Large intestine (tissue), 3 donors: Measurements from ENCODE around the gene C16orf78. TPM values are rescaled to one million over a fixed set of nuclear protein-coding genes. Genes with fewer than 3 reads are reported as not detected.

Experiments used
- DNase-seq, 2 donors: peaks; one replicate each; pipeline versions ENCODE4 v3.0.0 to v3.0.0-alpha.2; 2013
- H3K27ac ChIP-seq: one replicate; pipeline ENCODE4 v1.5.1; 2013; ENCODE audit warnings: low read length
- H3K27me3 ChIP-seq: 2 replicates; pipeline ENCODE4 v1.6.1; 2013; ENCODE audit warnings: low read length; ENCODE audit not compliant: control insufficient read depth, insufficient read depth
- H3K36me3 ChIP-seq: 2 replicates; pipeline ENCODE4 v1.6.1; 2013; ENCODE audit warnings: low read length; ENCODE audit not compliant: control insufficient read depth, insufficient read depth
- H3K4me1 ChIP-seq: one replicate; pipeline ENCODE4 v1.6.1; 2013; ENCODE audit warnings: low read length; ENCODE audit not compliant: control insufficient read depth, insufficient read depth
- H3K4me3 ChIP-seq: one replicate; pipeline ENCODE4 v1.5.1; 2013; ENCODE audit warnings: low read length
- H3K9me3 ChIP-seq: one replicate; pipeline ENCODE4 v1.6.1; 2013; ENCODE audit warnings: mild to moderate bottlenecking, low read depth, low read length, moderate library complexity; ENCODE audit not compliant: control insufficient read depth
- WGBS: methylation state at CpG from one replicate; pipeline ENCODE4 v1.1.5; 2013; ENCODE audit warnings: low lambda C conversion rate; ENCODE audit not compliant: insufficient coverage; 5-methylcytosine and 5-hydroxymethylcytosine counted together
- polyA plus RNA-seq: library from polyadenylated mRNA; unstranded; fragments of 120-200 nt; gene quantifications from one replicate; pipeline ENCODE4 v1.2.1, GENCODE V29; 2013

The C16orf78 gene
- polyA plus RNA-seq, 1 donor: not detected

- Histone ChIP-seq H3K36me3 (no peaks in the 10 kb centered on the region), H3K27me3 (peaks cover 6% of the 10 kb centered on the region), H3K4me1 (no peaks in the 10 kb centered on the region), H3K9me3 (no peaks in the 10 kb centered on the region), H3K4me3 (no peak overlapping the region), H3K27ac (no peak overlapping the region)
- DNase-seq: no peak
- WGBS: no CpG with 5 or more reads among the region's 2 CpGs
Measured at GRCh38 chr16:49428808-49429207, 55.2 kb downstream of the C16orf78 start.

DNA sequence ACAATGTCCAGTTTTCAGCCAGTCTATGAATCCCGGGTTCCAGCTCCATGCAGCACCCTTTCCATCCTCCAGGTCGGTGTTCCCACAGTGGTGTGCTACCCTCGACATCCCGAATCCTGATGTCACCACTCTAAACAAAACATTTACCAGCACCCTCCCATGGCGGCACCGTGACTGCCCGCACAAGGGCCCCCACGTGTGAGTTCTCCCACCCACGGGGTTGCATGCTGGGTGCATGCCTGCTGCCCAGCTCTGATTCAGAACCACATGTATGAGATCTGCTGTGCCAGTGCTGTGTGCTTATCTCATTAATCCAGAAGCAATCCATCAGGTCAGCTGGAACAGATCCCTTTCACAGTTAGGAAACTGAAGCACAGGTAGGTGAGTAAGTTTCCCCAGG is 57.4 kb downstream of the C16orf78 start:
- no peaks in the 10 kb centered on the region for H3K36me3 ChIP-seq
- no peaks in the 10 kb centered on the region for H3K9me3 ChIP-seq
- H3K27me3 ChIP-seq: peaks cover 6% of the 10 kb centered on the region
- no CpG with 5 or more reads among the region's 9 CpGs for WGBS
- H3K4me3 ChIP-seq: no peak overlapping the region
- H3K4me1 ChIP-seq: no peaks in the 10 kb centered on the region
- no peak for DNase-seq
- no peak overlapping the region for H3K27ac ChIP-seq

DNA sequence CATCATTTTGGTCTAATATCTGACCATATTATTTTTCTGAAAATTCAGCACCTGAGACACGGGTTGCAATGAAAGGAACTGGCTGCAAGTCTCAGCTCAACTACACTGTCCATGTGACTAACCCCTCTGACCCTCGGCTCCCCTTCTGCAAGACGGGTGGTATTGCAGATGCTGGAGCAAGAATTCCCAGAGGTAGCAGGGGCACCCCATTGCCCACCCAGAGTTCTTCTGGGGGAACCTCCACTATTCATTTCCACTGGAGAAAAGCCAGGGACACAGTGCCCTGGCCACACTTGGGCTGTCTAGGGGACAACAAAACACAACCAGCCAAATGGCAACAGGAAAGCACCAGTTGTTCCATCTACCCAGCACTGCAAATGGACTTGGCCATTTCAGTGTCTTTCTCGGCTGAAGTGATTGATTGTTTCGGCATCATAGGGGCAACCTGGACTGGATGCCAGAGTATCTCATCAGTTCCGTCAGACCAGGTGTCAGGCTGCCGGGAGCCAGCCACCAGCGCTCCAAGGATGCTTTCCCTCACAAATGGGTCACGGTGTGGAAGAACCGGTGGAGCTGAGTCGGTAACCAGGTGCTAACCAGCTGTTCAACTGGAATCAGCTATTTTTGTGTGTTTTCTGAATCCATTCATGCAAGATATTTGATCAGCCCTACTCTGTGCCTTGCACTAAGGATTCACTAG is 58.1 kb downstream of the C16orf78 start:
- H3K27me3 ChIP-seq: peaks cover 6% of the 10 kb centered on the region
- WGBS: 100% methylated on average over 1 of the region's 11 CpGs
- no peaks in the 10 kb centered on the region for H3K36me3 ChIP-seq
- DNase-seq: no peak
- no peaks in the 10 kb centered on the region for H3K4me1 ChIP-seq
- no peak overlapping the region for H3K27ac ChIP-seq
- no peaks in the 10 kb centered on the region for H3K9me3 ChIP-seq
- H3K4me3 ChIP-seq: no peak overlapping the region

GRCh38 chr16:49434733-49435132 is 61.1 kb downstream of the C16orf78 start:
- H3K4me1 ChIP-seq: no peaks in the 10 kb centered on the region
- peaks cover 6% of the 10 kb centered on the region for H3K27me3 ChIP-seq
- no peak for DNase-seq
- no peak overlapping the region for H3K27ac ChIP-seq
- no CpG with 5 or more reads among the region's 6 CpGs for WGBS
- no peak overlapping the region for H3K4me3 ChIP-seq
- no peaks in the 10 kb centered on the region for H3K36me3 ChIP-seq
- H3K9me3 ChIP-seq: no peaks in the 10 kb centered on the region

DNA sequence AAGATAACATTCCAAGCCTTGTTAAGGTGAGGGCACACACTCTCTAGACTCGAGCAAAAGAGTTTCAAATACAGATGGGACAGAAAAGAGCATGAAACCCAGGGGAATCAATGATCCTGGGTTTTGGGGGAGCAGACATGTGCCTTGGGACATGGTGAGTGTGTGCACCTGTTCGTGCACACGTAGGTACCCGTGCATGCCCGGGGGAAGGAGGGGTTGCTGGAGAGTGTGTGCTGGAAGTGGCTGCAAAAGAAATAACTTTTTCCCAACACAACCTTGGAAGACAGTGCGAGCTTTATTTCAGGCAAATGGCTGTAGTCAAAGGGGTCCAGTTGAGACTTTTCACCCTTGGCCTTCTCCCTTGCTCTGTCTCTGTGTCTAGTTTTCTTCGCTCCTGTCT is 62.6 kb downstream of the C16orf78 start:
- H3K27ac ChIP-seq: no peak overlapping the region
- WGBS: 100% methylated on average over 2 of the region's 7 CpGs
- no peaks in the 10 kb centered on the region for H3K9me3 ChIP-seq
- no peak for DNase-seq
- no peaks in the 10 kb centered on the region for H3K36me3 ChIP-seq
- H3K4me1 ChIP-seq: no peaks in the 10 kb centered on the region
- no peak overlapping the region for H3K4me3 ChIP-seq
- peaks cover 6% of the 10 kb centered on the region for H3K27me3 ChIP-seq

GRCh38 chr16:49437344-49437743 is 63.7 kb downstream of the C16orf78 start:
- no peaks in the 10 kb centered on the region for H3K9me3 ChIP-seq
- no CpG with 5 or more reads among the region's 5 CpGs for WGBS
- no peaks in the 10 kb centered on the region for H3K4me1 ChIP-seq
- H3K27ac ChIP-seq: no peak overlapping the region
- no peaks in the 10 kb centered on the region for H3K27me3 ChIP-seq
- H3K4me3 ChIP-seq: no peak overlapping the region
- no peaks in the 10 kb centered on the region for H3K36me3 ChIP-seq
- no peak for DNase-seq

DNA sequence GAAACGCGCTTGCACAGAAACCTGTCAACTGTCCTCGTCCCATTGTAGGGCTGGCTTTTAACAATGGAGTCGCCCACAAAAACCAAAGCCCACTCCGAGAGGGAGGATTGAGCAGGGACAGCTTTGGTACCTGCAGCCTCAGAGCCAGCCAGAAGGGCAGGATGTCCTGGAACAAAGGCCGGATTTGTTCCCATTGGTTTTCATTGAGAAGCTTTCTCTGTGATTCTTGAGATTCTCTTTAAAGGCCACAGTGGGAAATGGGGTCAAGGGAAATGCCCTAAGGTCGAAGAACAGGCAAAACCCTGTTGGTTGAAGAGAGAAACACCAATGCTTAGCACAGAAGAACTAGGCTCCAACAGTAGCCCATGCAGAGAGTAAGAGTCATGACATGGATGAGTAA is 65.4 kb downstream of the C16orf78 start:
- Histone ChIP-seq H3K4me1 (no peaks in the 10 kb centered on the region), H3K9me3 (no peaks in the 10 kb centered on the region), H3K27ac (no peak overlapping the region), H3K36me3 (no peaks in the 10 kb centered on the region), H3K4me3 (no peak overlapping the region), H3K27me3 (peaks cover 3% of the 10 kb centered on the region)
- DNase-seq: no peak
- WGBS: no CpG with 5 or more reads among the region's 7 CpGs

GRCh38 chr16:49439676-49440075 is 66.1 kb downstream of the C16orf78 start:
- DNase-seq: no peak
- Histone ChIP-seq H3K4me1 (no peaks in the 10 kb centered on the region), H3K27ac (no peak overlapping the region), H3K27me3 (peaks cover 3% of the 10 kb centered on the region), H3K9me3 (no peaks in the 10 kb centered on the region), H3K4me3 (no peak overlapping the region), H3K36me3 (no peaks in the 10 kb centered on the region)
- no CpG with 5 or more reads among the region's 4 CpGs for WGBS

GRCh38 chr16:49440156-49441065 is 66.8 kb downstream of the C16orf78 start:
- Histone ChIP-seq H3K4me3 (no peak overlapping the region), H3K4me1 (no peaks in the 10 kb centered on the region), H3K27me3 (peaks cover 3% of the 10 kb centered on the region), H3K36me3 (no peaks in the 10 kb centered on the region), H3K9me3 (no peaks in the 10 kb centered on the region), H3K27ac (no peak overlapping the region)
- no CpG with 5 or more reads among the region's 20 CpGs for WGBS
- DNase-seq: no peak

DNA sequence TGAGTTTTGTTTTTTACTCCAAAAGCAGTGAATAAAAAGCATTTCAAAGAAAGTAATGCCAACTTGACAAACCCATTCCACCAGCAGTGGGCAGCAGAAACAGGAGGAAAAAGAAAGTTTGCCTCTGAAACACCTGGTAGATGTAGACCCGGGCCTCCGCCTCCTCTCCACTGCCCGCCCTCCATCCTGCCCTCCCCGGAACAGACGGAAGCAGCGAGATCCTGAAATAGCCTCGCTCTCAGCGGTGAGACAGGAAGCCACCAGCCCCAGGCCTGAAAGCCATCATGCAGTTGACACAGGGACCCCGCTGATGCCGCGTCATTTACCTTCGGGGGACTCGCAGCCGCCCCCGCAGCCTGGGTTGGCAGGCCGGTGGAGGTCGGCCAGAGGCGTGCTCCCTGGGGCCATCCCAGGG is 67.8 kb downstream of the C16orf78 start:
- WGBS: no CpG with 5 or more reads among the region's 18 CpGs
- no peaks in the 10 kb centered on the region for H3K9me3 ChIP-seq
- DNase-seq: peak; percentile 43 to 50
- H3K36me3 ChIP-seq: no peaks in the 10 kb centered on the region
- no peak overlapping the region for H3K4me3 ChIP-seq
- H3K27me3 ChIP-seq: peaks cover 3% of the 10 kb centered on the region
- H3K4me1 ChIP-seq: no peaks in the 10 kb centered on the region
- H3K27ac ChIP-seq: no peak overlapping the region
